HepG2 (cell line): Measurements from ENCODE around the gene CD300A. TPM values are rescaled to one million over a fixed set of nuclear protein-coding genes. Genes with fewer than 3 reads are reported as not detected.

Source experiments
- AKAP8 ChIP-seq: sonication (generic); formaldehyde crosslinking; IDR thresholded peaks from 2 replicates; pipeline ENCODE4 v1.5.1; 2020; ENCODE audit warnings: mild to moderate bottlenecking, missing genetic modification reagents
- ATRX ChIP-seq: sonication (generic); formaldehyde crosslinking; IDR thresholded peaks from 2 replicates; pipeline ENCODE4 v1.4.0; 2020; ENCODE audit warnings: missing genetic modification reagents, borderline replicate concordance
- CCAR2 ChIP-seq: fragments of 200-400 bp; formaldehyde crosslinking; optimal IDR thresholded peaks from 2 replicates; pipeline ENCODE3; 2018; ENCODE audit warnings: low read depth, mild to moderate bottlenecking, low read length, moderate library complexity
- KDM4B ChIP-seq: sonication (generic); formaldehyde crosslinking; IDR thresholded peaks from 2 replicates; pipeline ENCODE4 v1.4.0; 2020; ENCODE audit warnings: missing genetic modification reagents
- MATR3 ChIP-seq: sonication (generic); formaldehyde crosslinking; IDR thresholded peaks from 2 replicates; pipeline ENCODE4 v1.4.0; 2020; ENCODE audit warnings: missing genetic modification reagents
- MEIS2 ChIP-seq: sonication (generic); formaldehyde crosslinking; IDR thresholded peaks from 2 replicates; pipeline ENCODE4 v1.9.0; 2021; ENCODE audit warnings: mild to moderate bottlenecking, missing genetic modification reagents
- MYC ChIP-seq: sonication (generic); formaldehyde crosslinking; IDR thresholded peaks from 2 replicates; pipeline ENCODE4 v1.9.0; 2021; ENCODE audit warnings: missing genetic modification reagents, borderline replicate concordance
- NR2C2 ChIP-seq: sonication (generic); formaldehyde crosslinking; IDR thresholded peaks from 2 replicates; pipeline ENCODE4 v1.4.0; 2020; ENCODE audit warnings: missing genetic modification reagents, mild to moderate bottlenecking, moderate library complexity, borderline replicate concordance
- RARA ChIP-seq: IDR thresholded peaks from 2 replicates; pipeline ENCODE4 v1.6.1; 2016; ENCODE audit warnings: missing genetic modification reagents, missing compliant biosample characterization
- SAP130 ChIP-seq: IDR thresholded peaks from 2 replicates; pipeline ENCODE4 v1.6.1; 2016; ENCODE audit warnings: low read depth
- SNAPC2 ChIP-seq: sonication (generic); formaldehyde crosslinking; IDR thresholded peaks from 2 replicates; pipeline ENCODE4 v1.8.1; 2022; ENCODE audit warnings: mild to moderate bottlenecking, missing genetic modification reagents
- SOX5 ChIP-seq: IDR thresholded peaks from 2 replicates; pipeline ENCODE4 v1.6.1; 2016; ENCODE audit warnings: borderline replicate concordance
- SP1 ChIP-seq, 2 experiments: fragments of 450-650 bp in 1 of 2; sonication (generic) in 1 of 2; formaldehyde crosslinking in 1 of 2; IDR thresholded peaks; 2 replicates each; pipeline versions ENCODE4 v1.4.0 to v1.6.1; 2016 to 2020; ENCODE audit warnings: missing genetic modification reagents in 1 of 2
- TCF7L2 ChIP-seq: IDR thresholded peaks from 2 replicates; pipeline ENCODE4 v1.6.1; 2011; ENCODE audit warnings: mild to moderate bottlenecking, low read depth, low read length, moderate library complexity
- TP53 ChIP-seq: sonication (generic); formaldehyde crosslinking; conservative IDR thresholded peaks from 2 replicates; pipeline ENCODE4 v1.4.0; 2020; ENCODE audit warnings: missing genetic modification reagents
- XRCC5 ChIP-seq: fragments of 200-400 bp; formaldehyde crosslinking; optimal IDR thresholded peaks from 2 replicates; pipeline ENCODE3; 2017; ENCODE audit warnings: mild to moderate bottlenecking, low read length
- ZBTB25 ChIP-seq: IDR thresholded peaks from 2 replicates; pipeline ENCODE4 v1.6.1; 2018; ENCODE audit warnings: missing genetic modification reagents
- ZNF101 ChIP-seq: sonication (generic); formaldehyde crosslinking; IDR thresholded peaks from 2 replicates; pipeline ENCODE4 v1.4.0; 2020; ENCODE audit warnings: mild to moderate bottlenecking, low read depth, missing genetic modification reagents, borderline replicate concordance
- ZNF468 ChIP-seq: sonication (generic); formaldehyde crosslinking; IDR thresholded peaks from 2 replicates; pipeline ENCODE4 v1.8.0; 2022; ENCODE audit warnings: mild to moderate bottlenecking, moderate library complexity, missing genetic modification reagents
- ZNF510 ChIP-seq: sonication (generic); formaldehyde crosslinking; IDR thresholded peaks from 2 replicates; pipeline ENCODE4 v1.4.0; 2020; ENCODE audit warnings: low read depth, mild to moderate bottlenecking, missing genetic modification reagents
- ZNF768 ChIP-seq: sonication (generic); formaldehyde crosslinking; IDR thresholded peaks from 2 replicates; pipeline ENCODE4 v1.4.0; 2020; ENCODE audit warnings: missing genetic modification reagents
- polyA plus RNA-seq, 8 experiments: library from polyadenylated mRNA; depleted of rRNA in 3 of 8; stranded (reverse) in 7 of 8; unstranded in 1 of 8; fragments of >200 nt; fragmentation: Illumina TruSeq in 4 of 8; extraction: Trizol in 4 of 8; gene quantifications; 2 replicates each; pipeline versions ENCODE4 v1.2.1 to v1.2.3, GENCODE V29; 2011 to 2016; ENCODE audit warnings: low read depth in 4 of 8, missing spikeins in 1 of 8, mixed read lengths in 1 of 8; ENCODE audit not compliant: insufficient read depth in 1 of 8
- total RNA-seq, 5 experiments: library from RNA; depleted of rRNA; stranded (reverse); fragments of >200 nt; fragmentation: Illumina TruSeq; extraction: Trizol; gene quantifications; 2 replicates each; pipeline ENCODE4 v1.2.3, GENCODE V29; 2016; ENCODE audit warnings: low read depth in 1 of 5
- TF ChIP-seq, protein P1 (sequence below): sonication (generic); formaldehyde crosslinking; IDR thresholded peaks from 2 replicates; pipeline ENCODE4 v1.4.0; 2020; ENCODE audit warnings: missing genetic modification reagents
- TF ChIP-seq, protein P2 (sequence below): sonication (generic); formaldehyde crosslinking; IDR thresholded peaks from 2 replicates; pipeline ENCODE4 v1.8.1; 2023; ENCODE audit warnings: mild to moderate bottlenecking, missing genetic modification reagents

Gene CD300A
- total and polyA plus RNA-seq, 2 of the 13 experiments (the other 11 are each of a cell fraction or from before 2014, with no cell fraction given), result not detected

- no peak; the same call in 1 of the 2 replicates for TF ChIP-seq ZBTB25 (CRISPR knock-in tag)
- no peak for TF ChIP-seq SP1 (IDR thresholded peaks at IDR 0.05)
- TF ChIP-seq SP1 (CRISPR knock-in tag; IDR thresholded peaks at IDR 0.05), result peak; percentile 40; the same call in 1 of the 2 replicates
- TF ChIP-seq TCF7L2, result no peak
- TF ChIP-seq, protein P1, sequence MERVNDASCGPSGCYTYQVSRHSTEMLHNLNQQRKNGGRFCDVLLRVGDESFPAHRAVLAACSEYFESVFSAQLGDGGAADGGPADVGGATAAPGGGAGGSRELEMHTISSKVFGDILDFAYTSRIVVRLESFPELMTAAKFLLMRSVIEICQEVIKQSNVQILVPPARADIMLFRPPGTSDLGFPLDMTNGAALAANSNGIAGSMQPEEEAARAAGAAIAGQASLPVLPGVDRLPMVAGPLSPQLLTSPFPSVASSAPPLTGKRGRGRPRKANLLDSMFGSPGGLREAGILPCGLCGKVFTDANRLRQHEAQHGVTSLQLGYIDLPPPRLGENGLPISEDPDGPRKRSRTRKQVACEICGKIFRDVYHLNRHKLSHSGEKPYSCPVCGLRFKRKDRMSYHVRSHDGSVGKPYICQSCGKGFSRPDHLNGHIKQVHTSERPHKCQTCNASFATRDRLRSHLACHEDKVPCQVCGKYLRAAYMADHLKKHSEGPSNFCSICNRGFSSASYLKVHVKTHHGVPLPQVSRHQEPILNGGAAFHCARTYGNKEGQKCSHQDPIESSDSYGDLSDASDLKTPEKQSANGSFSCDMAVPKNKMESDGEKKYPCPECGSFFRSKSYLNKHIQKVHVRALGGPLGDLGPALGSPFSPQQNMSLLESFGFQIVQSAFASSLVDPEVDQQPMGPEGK, result peak; percentile 68
- no peak for TF ChIP-seq MATR3 (CRISPR knock-in tag)
- TF ChIP-seq, protein P2, sequence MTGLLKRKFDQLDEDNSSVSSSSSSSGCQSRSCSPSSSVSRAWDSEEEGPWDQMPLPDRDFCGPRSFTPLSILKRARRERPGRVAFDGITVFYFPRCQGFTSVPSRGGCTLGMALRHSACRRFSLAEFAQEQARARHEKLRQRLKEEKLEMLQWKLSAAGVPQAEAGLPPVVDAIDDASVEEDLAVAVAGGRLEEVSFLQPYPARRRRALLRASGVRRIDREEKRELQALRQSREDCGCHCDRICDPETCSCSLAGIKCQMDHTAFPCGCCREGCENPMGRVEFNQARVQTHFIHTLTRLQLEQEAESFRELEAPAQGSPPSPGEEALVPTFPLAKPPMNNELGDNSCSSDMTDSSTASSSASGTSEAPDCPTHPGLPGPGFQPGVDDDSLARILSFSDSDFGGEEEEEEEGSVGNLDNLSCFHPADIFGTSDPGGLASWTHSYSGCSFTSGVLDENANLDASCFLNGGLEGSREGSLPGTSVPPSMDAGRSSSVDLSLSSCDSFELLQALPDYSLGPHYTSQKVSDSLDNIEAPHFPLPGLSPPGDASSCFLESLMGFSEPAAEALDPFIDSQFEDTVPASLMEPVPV (CRISPR knock-in tag), result peak; percentile 85
- no peak for TF ChIP-seq XRCC5
- no peak; the same call in 1 of the 2 replicates for TF ChIP-seq KDM4B (CRISPR knock-in tag)
- TF ChIP-seq MYC (CRISPR knock-in tag), result peak; percentile 58
- TF ChIP-seq ZNF510 (CRISPR knock-in tag), result no peak
- no peak; the same call in 1 of the 2 replicates for TF ChIP-seq ZNF768
- TF ChIP-seq CCAR2, result no peak
- TF ChIP-seq RARA (CRISPR knock-in tag), result peak; percentile 53
- peak; percentile 88; the same call in 1 of the 2 replicates for TF ChIP-seq SNAPC2 (CRISPR knock-in tag)
- peak; percentile 80 for TF ChIP-seq SAP130 (CRISPR knock-in tag)
- TF ChIP-seq ZNF468, result no peak
- TF ChIP-seq AKAP8, result no peak
- no peak for TF ChIP-seq ZNF101
- TF ChIP-seq SOX5 (CRISPR knock-in tag), result peak; percentile 58; the same call in 1 of the 2 replicates
- TF ChIP-seq NR2C2, result no peak
- TF ChIP-seq ATRX, result no peak
- peak; percentile 64; the same call in 1 of the 2 replicates for TF ChIP-seq MEIS2 (CRISPR knock-in tag)
- no peak; the same call in 1 of the 2 replicates for TF ChIP-seq TP53 (CRISPR knock-in tag)
Observed at GRCh38 chr17:74417178-74418045, 49.0 kb upstream of the CD300A start (continued).
